BJ (cell line): ENCODE results near the gene HEATR5A. TPM values are rescaled to one million over a fixed set of nuclear protein-coding genes. Genes with fewer than 3 reads are reported as not detected.
"Not testable (repeated sequence)": the region's sequence is repeated elsewhere in the genome, so short reads cannot be mapped to it uniquely, and the experiment has no call there.

Experiments used
- CTCF ChIA-PET: fragments of 350-600 bp; formaldehyde crosslinking; extraction: SDS; loops from one replicate; lab custom pipeline; 2021; ENCODE audit warnings: antibody characterized with exemption, inconsistent platforms; lab: Yijun Ruan, JAX
- POLR2A ChIA-PET: fragments of 300-600 bp; sonication (Branson Sonifier 250); formaldehyde crosslinking; extraction: SDS; loops from one replicate; lab custom pipeline; 2021; ENCODE audit warnings: antibody characterized with exemption; lab: Charles Lee
- DNase-seq: peaks from one replicate; pipeline ENCODE4 v3.0.0-alpha.2; 2011; ENCODE audit warnings: low read depth
- H3K27me3 ChIP-seq: 2 replicates; pipeline ENCODE4 v1.6.0; 2011; ENCODE audit warnings: low read length; ENCODE audit not compliant: control insufficient read depth, insufficient read depth
- H3K36me3 ChIP-seq: 2 replicates; pipeline ENCODE4 v1.5.1; 2011; ENCODE audit warnings: low read length; ENCODE audit not compliant: control insufficient read depth, insufficient read depth
- H3K4me3 ChIP-seq: 2 replicates; pipeline ENCODE4 v1.5.1; 2011; ENCODE audit warnings: low read depth, mild to moderate bottlenecking, control low read depth, low read length
- polyA plus RNA-seq: library from polyadenylated mRNA; depleted of rRNA; stranded (reverse); fragments of >200 nt; gene quantifications from 2 replicates; pipeline ENCODE4 v1.2.3, GENCODE V29; 2011
- TF ChIP-seq, protein P1 (sequence below): IDR thresholded peaks from 2 replicates; pipeline ENCODE4 v1.5.1; 2011; ENCODE audit warnings: low read depth, mild to moderate bottlenecking, control low read depth, inconsistent platforms, low read length, moderate library complexity; ENCODE audit not compliant: insufficient read depth

The HEATR5A gene
- polyA plus RNA-seq, 1 experiment = 34.3 TPM

DNA sequence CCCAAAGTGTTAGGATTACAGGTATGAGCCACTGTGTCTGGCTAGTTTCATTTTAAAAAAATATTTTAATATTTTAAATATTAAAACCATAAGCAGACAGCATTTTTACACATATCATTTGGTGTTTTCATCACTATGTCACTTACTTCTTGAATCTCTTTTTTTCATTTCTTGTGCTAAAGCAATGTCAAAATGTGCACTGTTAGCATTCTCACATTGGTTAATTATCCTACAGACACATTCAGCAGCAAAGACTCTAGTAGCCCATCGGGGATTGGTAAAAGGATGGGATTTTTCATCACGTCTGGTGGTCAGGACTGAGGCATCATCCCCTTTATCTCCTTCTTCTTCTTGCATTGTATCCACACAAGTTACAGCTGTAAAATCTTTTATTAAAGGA, 96.9 kb downstream of the HEATR5A start:
- TF ChIP-seq, protein P1, sequence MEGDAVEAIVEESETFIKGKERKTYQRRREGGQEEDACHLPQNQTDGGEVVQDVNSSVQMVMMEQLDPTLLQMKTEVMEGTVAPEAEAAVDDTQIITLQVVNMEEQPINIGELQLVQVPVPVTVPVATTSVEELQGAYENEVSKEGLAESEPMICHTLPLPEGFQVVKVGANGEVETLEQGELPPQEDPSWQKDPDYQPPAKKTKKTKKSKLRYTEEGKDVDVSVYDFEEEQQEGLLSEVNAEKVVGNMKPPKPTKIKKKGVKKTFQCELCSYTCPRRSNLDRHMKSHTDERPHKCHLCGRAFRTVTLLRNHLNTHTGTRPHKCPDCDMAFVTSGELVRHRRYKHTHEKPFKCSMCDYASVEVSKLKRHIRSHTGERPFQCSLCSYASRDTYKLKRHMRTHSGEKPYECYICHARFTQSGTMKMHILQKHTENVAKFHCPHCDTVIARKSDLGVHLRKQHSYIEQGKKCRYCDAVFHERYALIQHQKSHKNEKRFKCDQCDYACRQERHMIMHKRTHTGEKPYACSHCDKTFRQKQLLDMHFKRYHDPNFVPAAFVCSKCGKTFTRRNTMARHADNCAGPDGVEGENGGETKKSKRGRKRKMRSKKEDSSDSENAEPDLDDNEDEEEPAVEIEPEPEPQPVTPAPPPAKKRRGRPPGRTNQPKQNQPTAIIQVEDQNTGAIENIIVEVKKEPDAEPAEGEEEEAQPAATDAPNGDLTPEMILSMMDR = no peak
- Histone ChIP-seq H3K27me3 (no peaks in the 10 kb centered on the region), H3K36me3 (peaks cover 3% of the 10 kb centered on the region), H3K4me3 (no peak overlapping the region)
- CTCF ChIA-PET = interaction anchor here (0.6 to 1.1 kb wide), 3 partner anchors 9 to 161 kb away, joined by 3 to 4 read pairs (median 4); no protein-coding TSS in a partner anchor
- no peak for DNase-seq
- POLR2A ChIA-PET = no interaction called here

DNA sequence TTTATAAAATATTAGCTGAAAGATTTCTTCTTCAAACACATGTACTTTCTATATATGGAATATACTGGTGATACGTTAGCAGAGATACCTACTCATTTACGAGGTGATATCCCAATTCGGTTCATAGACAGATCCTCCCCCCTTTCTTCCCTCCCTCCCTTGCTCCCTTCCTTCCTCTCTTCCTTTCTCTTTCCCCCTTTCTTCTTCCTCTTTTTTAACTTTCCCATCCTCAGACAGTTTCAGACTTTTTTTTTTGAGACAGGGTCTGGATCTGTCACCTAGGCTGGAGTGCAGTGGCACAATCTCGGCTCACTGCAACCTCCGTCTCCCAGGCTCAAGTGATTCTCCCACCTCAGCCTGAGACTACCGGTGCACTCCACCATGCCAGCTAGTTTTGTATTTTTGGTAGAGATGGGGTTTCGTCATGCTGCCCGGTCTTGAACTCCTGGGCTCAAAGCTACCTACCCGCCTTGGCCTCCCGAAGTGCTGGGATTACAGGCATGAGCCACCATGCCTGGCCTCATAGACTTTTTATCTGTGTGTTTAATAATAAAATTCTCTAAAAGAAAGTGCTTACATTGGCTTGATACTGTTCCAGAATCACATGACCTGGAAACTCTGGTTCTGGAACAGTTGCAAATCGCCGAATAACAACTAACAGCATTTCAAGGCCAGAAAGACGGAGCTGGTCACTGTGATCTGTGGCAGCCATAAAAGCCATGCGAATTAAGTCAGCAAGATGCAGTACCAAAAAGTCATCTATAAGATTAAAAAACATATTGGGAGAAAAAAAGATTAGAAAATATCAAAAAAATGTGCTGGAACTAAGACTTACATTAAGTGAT, 99.2 kb downstream of the HEATR5A start:
- H3K36me3 ChIP-seq = peaks cover 3% of the 10 kb centered on the region
- ChIA-PET POLR2A (no interaction called here), CTCF (interaction anchor here (1.7 kb wide), 1 partner anchor 14 kb away, joined by 4 read pairs; no protein-coding TSS in a partner anchor)
- no peak overlapping the region for H3K4me3 ChIP-seq
- DNase-seq = no peak
- H3K27me3 ChIP-seq = no peaks in the 10 kb centered on the region
- TF ChIP-seq, protein P1 = no peak

DNA sequence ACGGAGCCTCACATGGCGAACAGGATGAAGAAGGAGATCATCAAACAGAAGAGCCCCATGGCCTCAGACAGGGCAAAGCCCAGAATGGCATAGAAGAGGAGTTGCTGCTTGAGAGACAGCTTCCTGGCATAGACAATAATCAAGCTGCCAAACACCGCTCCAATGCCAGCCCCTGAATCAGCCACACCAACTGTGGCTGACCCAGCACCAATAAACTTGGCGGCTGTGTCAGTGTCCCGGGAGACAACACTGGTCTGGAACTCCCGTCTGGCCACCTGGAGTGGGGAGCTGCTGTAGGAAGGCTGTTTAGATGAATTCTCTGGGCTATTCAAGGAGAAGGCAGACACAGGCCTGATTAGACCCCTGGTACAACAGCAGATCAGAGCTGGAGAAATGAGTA, 100.1 kb downstream of the HEATR5A start:
- Histone ChIP-seq H3K36me3 (peaks cover 3% of the 10 kb centered on the region), H3K4me3 (no peak overlapping the region), H3K27me3 (no peaks in the 10 kb centered on the region)
- TF ChIP-seq, protein P1 = no peak
- POLR2A ChIA-PET = no interaction called here
- DNase-seq = no peak
- CTCF ChIA-PET = interaction anchor here (0.6 to 1.6 kb wide), 2 partner anchors 36 to 103 kb away, joined by 3 to 4 read pairs; no protein-coding TSS in a partner anchor

DNA sequence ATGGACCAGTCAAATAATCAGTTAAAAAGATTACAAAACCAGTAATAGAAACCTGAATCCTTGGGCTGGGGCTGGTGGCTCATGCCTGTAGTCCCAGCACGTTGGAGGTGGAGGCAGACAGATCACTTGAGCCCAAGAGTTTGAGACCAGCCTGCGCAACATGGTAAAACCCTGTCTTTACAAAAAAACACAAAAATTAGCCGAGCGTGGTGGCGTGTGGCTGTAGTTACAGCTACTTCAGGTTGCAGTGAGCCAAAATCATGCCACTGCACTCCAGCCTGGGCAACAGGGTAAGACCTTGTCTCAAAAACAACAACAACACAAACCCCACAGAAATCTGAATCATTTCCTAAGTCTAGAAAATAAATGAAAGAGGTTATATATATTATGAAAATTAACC, 100.6 kb downstream of the HEATR5A start:
- H3K4me3 ChIP-seq = no peak overlapping the region
- TF ChIP-seq, protein P1 = no peak
- ChIA-PET CTCF (interaction anchor here (1.6 kb wide), 1 partner anchor 35 kb away, joined by 4 read pairs; no protein-coding TSS in a partner anchor), POLR2A (no interaction called here)
- H3K36me3 ChIP-seq = peaks cover 3% of the 10 kb centered on the region
- H3K27me3 ChIP-seq = no peaks in the 10 kb centered on the region
- no peak for DNase-seq

DNA sequence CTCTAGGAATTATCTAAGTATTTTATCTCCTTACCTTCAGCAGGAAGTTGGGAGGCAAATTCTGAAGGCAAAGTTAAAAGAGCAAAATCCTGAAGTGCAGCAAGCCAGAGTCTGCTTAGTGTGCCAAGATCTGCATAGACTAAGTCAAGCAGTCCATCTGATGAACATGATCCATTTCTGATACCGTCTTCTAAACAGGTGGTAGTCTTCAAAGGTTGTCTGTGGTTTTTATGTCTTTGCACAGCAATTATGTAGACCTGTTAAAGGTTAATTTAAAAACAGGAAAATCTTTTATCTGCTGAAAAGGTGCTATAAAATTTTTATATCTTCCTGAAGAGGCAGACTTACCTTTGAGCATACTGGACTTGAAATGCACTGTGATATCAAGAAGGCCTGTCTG, 107.4 kb downstream of the HEATR5A start:
- Histone ChIP-seq H3K27me3 (no peaks in the 10 kb centered on the region), H3K36me3 (peaks cover 2% of the 10 kb centered on the region), H3K4me3 (no peak overlapping the region)
- DNase-seq = no peak
- POLR2A ChIA-PET = no interaction called here
- TF ChIP-seq, protein P1 = no peak
- CTCF ChIA-PET = interaction anchor here (1.0 kb wide), 1 partner anchor 15 kb away, joined by 3 read pairs; no protein-coding TSS in a partner anchor

DNA sequence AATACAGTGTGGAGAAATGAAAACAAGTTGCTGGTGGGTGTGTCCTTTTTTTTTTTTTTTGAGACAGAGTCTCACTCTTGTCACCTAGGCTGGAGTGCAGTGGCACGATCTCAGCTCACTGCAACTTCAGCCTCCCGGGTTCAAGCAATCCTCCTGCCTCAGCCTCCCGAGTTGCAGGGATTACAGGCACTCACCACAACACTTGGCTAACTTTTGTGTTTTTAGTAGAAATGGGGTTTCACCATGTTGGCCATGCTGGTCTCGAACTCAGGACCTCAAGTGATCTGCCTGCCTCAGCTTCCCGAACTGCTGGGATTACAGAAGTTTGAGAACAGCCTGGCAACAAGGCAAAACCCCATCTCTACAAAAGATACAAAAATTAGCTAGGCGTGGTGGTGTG, 108.0 kb downstream of the HEATR5A start:
- H3K27me3 ChIP-seq, H3K4me3 ChIP-seq, POLR2A ChIA-PET, DNase-seq, H3K36me3 ChIP-seq, CTCF ChIA-PET: not testable (repeated sequence)
